HG03571 (cell line): ENCODE data around the gene TLL2.

Experiments
- ATAC-seq: cut with Tn5 transposase; IDR thresholded peaks from one replicate; pipeline ENCODE4 v1.9.1; 2021; ENCODE audit not compliant: unreplicated experiment

Gene TLL2

DNA sequence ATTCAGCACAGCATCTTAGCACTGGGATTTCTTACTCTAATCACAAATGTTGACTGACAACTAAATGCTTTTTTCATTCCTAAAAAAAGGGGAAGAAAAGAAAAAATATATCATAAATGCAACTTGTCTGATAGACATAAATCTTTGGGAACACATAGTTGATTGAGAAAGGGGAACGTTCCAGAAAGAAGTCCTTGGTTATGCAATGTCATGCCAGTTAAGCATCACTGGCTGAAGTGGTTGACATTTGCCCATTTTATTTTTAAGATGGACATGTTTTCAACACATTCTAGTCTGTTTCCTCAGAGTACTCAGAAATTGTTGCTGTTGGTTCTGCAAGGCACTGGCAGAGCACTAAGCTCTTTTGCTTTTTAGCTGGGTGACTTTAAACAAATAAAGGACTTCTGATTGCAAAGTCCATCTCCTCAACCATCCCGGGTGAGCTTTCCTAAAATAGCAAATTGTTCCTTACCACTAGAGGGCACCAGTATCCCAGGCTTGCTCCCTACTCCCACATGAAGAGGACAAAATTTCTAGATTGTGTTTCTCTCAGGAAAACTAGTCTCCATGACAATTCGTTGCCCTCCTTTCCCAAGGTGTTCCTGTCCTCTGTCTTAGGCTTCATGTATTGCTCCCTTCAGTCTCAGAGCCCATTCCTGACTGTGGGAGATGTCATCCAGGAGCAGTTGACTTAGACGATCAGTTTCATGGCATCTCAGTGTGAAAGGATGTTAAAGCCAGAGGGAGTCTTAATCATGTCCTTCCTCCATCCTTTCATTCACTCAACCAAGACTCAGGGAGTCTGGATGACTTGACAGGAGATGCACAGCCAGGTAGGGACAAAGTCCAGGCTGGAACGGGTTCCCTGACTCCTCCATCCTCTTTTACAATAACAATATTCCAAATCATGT, 178.9 kb downstream of the TLL2 start:
- no peak for ATAC-seq

DNA sequence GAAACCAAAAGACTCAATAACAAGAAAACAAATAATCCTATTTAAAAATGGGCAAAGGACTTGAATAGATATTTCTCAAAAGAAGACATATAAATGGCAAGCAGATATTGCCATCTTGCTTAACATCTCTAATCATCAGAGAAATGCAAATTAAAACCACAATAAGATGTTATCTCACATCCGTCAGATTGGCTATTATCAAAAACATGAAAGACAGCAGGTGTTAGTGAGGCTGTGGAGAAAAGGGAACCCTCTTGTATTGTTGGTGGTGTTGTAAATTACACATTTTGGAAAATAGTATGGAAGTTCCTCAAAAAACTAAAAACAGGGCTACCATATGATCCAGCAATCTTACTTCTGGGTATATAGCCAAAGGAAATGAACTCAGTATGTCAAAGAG, 180.6 kb downstream of the TLL2 start:
- ATAC-seq, result no peak

DNA sequence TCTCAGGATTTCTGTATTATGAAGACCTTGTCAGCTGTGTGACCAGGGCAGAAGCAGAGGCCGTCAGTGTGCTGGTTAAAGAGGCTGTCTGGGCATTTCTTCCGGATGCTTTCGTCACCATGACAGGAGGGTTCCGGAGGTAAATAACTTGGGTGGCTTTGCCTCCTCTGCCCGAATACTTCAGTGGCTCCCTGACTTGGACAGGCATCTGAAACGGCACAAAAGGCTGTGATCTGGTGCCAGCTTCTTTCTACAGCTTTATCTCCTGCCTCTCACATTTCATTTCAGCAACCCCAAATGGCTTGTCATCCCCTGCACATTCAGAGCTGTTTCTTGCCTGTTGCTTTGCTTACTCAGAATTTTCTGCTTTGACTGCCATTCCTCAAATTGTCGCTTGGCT, 186.3 kb downstream of the TLL2 start:
- no peak for ATAC-seq

GRCh38 chr10:96325719-96326373, 187.9 kb downstream of the TLL2 start:
- ATAC-seq, result peak; percentile 93

- ATAC-seq, result no peak
These were observed 189.3 kb downstream of the TLL2 start for GRCh38 chr10:96324447-96324846.

GRCh38 chr10:96322275-96322674, 191.5 kb downstream of the TLL2 start:
- no peak for ATAC-seq

DNA sequence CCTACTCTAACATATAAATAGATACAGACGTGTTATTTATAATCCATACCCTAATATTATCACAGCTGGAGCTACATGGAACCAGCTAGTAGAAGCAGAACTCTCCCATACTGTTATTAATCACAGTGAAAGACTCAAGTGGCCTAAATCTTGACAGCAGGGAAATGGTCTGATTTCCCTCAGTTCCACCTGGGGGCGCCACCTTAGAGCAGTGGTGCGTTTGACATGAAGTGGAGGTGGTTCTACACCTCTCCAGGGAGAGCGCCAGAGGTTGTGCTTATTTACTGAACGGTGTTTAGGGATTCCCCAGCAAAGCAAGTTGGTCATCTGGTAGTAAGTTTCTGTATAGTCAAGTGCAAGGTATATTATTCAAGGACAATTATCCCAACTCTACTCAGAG, 191.9 kb downstream of the TLL2 start:
- ATAC-seq, result no peak

- no peak for ATAC-seq
These were observed 193.8 kb downstream of the TLL2 start for GRCh38 chr10:96319754-96320474.

GRCh38 chr10:96317067-96317833, 196.5 kb downstream of the TLL2 start:
- ATAC-seq, result no peak
